MM.1S (cell line): Measurements from ENCODE around the gene MAEL.

Experiments used
- DNase-seq: peaks from one replicate; pipeline ENCODE4 v3.0.0-alpha.2; 2015
- H2AFZ ChIP-seq: fragments of 300-600 bp; sonication (generic); 2 replicates; pipeline ENCODE4 v1.6.0; 2016; ENCODE audit warnings: antibody characterized with exemption, low read length
- H3F3A ChIP-seq: fragments of 300-600 bp; sonication (generic); 2 replicates; pipeline ENCODE4 v1.6.1; 2016; ENCODE audit warnings: mild to moderate bottlenecking, antibody characterized with exemption, low read length, moderate library complexity, mixed read lengths; ENCODE audit not compliant: insufficient read depth
- H3K27ac ChIP-seq: fragments of 300-600 bp; sonication (generic); 2 replicates; pipeline ENCODE4 v1.5.1; 2016; ENCODE audit warnings: mild to moderate bottlenecking, low read length
- H3K27me3 ChIP-seq: fragments of 300-600 bp; sonication (generic); replicated peaks from 2 replicates; pipeline ENCODE4 v1.6.0; 2016; ENCODE audit warnings: low read length; ENCODE audit not compliant: insufficient read depth
- H3K36me3 ChIP-seq: fragments of 300-600 bp; sonication (generic); replicated peaks from 2 replicates; pipeline ENCODE4 v1.6.1; 2016; ENCODE audit warnings: mild to moderate bottlenecking, low read length, mixed read lengths; ENCODE audit not compliant: insufficient read depth
- H3K4me1 ChIP-seq: fragments of 300-600 bp; sonication (generic); 2 replicates; pipeline ENCODE4 v1.6.1; 2016; ENCODE audit warnings: low read length, mixed read lengths
- H3K4me2 ChIP-seq: fragments of 300-600 bp; sonication (generic); 2 replicates; pipeline ENCODE4 v1.6.0; 2016; ENCODE audit warnings: low read depth, low read length
- H3K4me3 ChIP-seq: fragments of 300-600 bp; sonication (generic); 2 replicates; pipeline ENCODE4 v1.5.1; 2016; ENCODE audit warnings: low read length, mixed read lengths
- H3K79me2 ChIP-seq: fragments of 300-600 bp; sonication (generic); 2 replicates; pipeline ENCODE4 v1.6.1; 2016; ENCODE audit warnings: mixed run types, low read length, mixed read lengths
- H3K9ac ChIP-seq: fragments of 300-600 bp; sonication (generic); 2 replicates; pipeline ENCODE4 v1.6.1; 2016; ENCODE audit warnings: low read length, mixed read lengths
- H3K9me2 ChIP-seq: fragments of 300-600 bp; sonication (generic); replicated peaks from 2 replicates; pipeline ENCODE4 v1.6.1; 2016; ENCODE audit warnings: mild to moderate bottlenecking, low read length, mixed read lengths; ENCODE audit not compliant: insufficient read depth
- H3K9me3 ChIP-seq: fragments of 300-600 bp; sonication (generic); replicated peaks from 2 replicates; pipeline ENCODE4 v1.6.1; 2016; ENCODE audit warnings: mild to moderate bottlenecking, low read length, mixed read lengths; ENCODE audit not compliant: insufficient read depth
- H4K20me1 ChIP-seq: fragments of 300-600 bp; sonication (generic); 2 replicates; pipeline ENCODE4 v1.6.1; 2016; ENCODE audit warnings: mild to moderate bottlenecking, low read length, moderate library complexity, mixed read lengths; ENCODE audit not compliant: insufficient read depth
- CTCF ChIP-seq: fragments of 300-600 bp; sonication (generic); IDR thresholded peaks from 2 replicates; pipeline ENCODE4 v1.5.1; 2016; ENCODE audit warnings: antibody characterized with exemption, low read length, mixed read lengths
- EZH2 ChIP-seq: fragments of 300-600 bp; sonication (generic); optimal IDR thresholded peaks from 2 replicates; pipeline ENCODE3; 2017; ENCODE audit warnings: low read depth, mild to moderate bottlenecking, antibody characterized with exemption, low read length, mixed read lengths
- EZH2phosphoT487 ChIP-seq: fragments of 300-600 bp; sonication (generic); IDR thresholded peaks from 2 replicates; pipeline ENCODE4 v1.6.1; 2018; ENCODE audit warnings: antibody characterized with exemption, low read length

MAEL gene

GRCh38 chr1:167011560-167012191, 22.6 kb downstream of the MAEL start:
- Histone ChIP-seq H3K9ac (no peak overlapping the region), H3K9me2 (no peaks in the 10 kb centered on the region), H2AFZ (no peak overlapping the region), H3F3A (no peaks in the 10 kb centered on the region), H4K20me1 (no peaks in the 10 kb centered on the region), H3K4me1 (no peaks in the 10 kb centered on the region), H3K4me3 (no peak overlapping the region), H3K9me3 (no peaks in the 10 kb centered on the region), H3K27me3 (no peaks in the 10 kb centered on the region), H3K79me2 (no peaks in the 10 kb centered on the region), H3K4me2 (no peak overlapping the region), H3K27ac (no peak overlapping the region), H3K36me3 (no peaks in the 10 kb centered on the region)
- TF ChIP-seq EZH2phosphoT487 (no peak), CTCF (no peak), EZH2 (no peak)
- no peak for DNase-seq

- Histone ChIP-seq H4K20me1 (no peaks in the 10 kb centered on the region), H3K9me3 (no peaks in the 10 kb centered on the region), H2AFZ (no peak overlapping the region), H3F3A (no peaks in the 10 kb centered on the region), H3K4me3 (no peak overlapping the region), H3K79me2 (no peaks in the 10 kb centered on the region), H3K27me3 (no peaks in the 10 kb centered on the region), H3K36me3 (no peaks in the 10 kb centered on the region), H3K9ac (no peak overlapping the region), H3K4me2 (no peak overlapping the region), H3K4me1 (no peaks in the 10 kb centered on the region), H3K9me2 (no peaks in the 10 kb centered on the region), H3K27ac (no peak overlapping the region)
- DNase-seq = no peak
- TF ChIP-seq EZH2phosphoT487 (no peak), CTCF (no peak), EZH2 (no peak)
These were observed 23.5 kb downstream of the MAEL start for GRCh38 chr1:167012570-167012969.

DNA sequence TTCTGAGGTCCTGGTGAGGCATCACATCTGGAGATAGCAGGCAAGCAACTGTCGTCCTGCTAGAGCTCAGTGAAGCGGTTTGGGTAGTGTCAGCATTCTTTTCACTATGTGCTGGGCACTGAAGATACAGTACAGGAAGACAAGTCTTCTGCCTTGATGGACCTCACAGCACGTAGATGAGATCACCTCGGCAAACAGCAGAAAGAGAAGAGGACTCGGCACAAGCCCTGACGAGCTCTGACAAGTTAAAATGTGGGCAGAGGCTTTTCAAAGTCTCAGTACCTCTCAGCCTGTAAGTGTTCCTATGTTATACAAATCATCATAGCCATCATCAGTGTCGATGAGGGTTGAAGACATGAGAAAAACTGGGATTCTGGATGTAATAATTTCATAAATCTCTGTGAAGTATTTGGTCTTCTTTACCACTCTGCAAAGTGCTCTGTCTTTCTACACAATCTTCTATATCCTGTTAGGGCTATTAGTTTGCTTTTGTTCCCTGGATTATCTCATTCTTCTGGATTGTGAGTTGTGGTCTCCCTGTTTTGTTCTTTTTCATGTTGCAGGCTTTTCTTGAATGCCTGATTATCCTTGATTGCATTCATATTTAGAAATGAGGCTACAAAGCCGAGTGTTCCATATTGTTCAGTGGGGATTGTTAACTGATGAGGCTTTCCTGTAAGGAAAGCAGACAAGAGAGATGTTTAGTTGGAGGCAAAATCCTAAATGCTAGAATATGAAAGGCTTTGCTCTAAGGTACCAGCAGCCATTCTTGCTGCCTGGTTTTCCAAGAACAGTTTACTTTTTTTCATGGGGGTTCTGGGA, 24.2 kb downstream of the MAEL start:
- Histone ChIP-seq H3K27me3 (no peaks in the 10 kb centered on the region), H3K4me1 (no peaks in the 10 kb centered on the region), H3K27ac (no peak overlapping the region), H3K9me3 (no peaks in the 10 kb centered on the region), H3F3A (no peaks in the 10 kb centered on the region), H3K9ac (no peak overlapping the region), H3K4me3 (no peak overlapping the region), H4K20me1 (no peaks in the 10 kb centered on the region), H3K4me2 (no peak overlapping the region), H3K79me2 (no peaks in the 10 kb centered on the region), H2AFZ (no peak overlapping the region), H3K9me2 (no peaks in the 10 kb centered on the region), H3K36me3 (no peaks in the 10 kb centered on the region)
- TF ChIP-seq CTCF = no peak
- TF ChIP-seq EZH2 = no peak
- no peak for TF ChIP-seq EZH2phosphoT487
- DNase-seq = no peak
